H1 (cell line): ENCODE results near the gene MTMR6. TPM values are rescaled to one million over a fixed set of nuclear protein-coding genes. Genes with fewer than 3 reads are reported as not detected.

Experiments used
- CTCF ChIA-PET: fragments of 300-600 bp; sonication (Branson Sonifier 250); formaldehyde crosslinking; loops from one replicate; lab custom pipeline; 2021; ENCODE audit not compliant: partially characterized antibody; lab: Charles Lee
- POLR2A ChIA-PET: fragments of 300-600 bp; sonication (Branson Sonifier 250); formaldehyde crosslinking; loops from one replicate; lab custom pipeline; 2021; ENCODE audit warnings: inconsistent platforms; ENCODE audit not compliant: partially characterized antibody; lab: Charles Lee
- DNase-seq, 2 experiments: peaks; one replicate each; pipeline versions ENCODE4 v3.0.0 to v3.0.0-alpha.2; 2010 to 2022; ENCODE audit warnings: low spot score in 2 of 2, low read depth in 1 of 2, mixed read lengths in 1 of 2
- FAIRE-seq: peaks from 2 replicates; lab custom pipeline; 2011; peaks lifted over from hg19 to GRCh38; lab: Jason Lieb, UNC
- H2AFZ ChIP-seq: 2 replicates; pipeline ENCODE4 v1.8.1; 2012; ENCODE audit warnings: low read length, inconsistent platforms
- H2AK5ac ChIP-seq: 2 replicates; pipeline ENCODE4 v1.6.1; 2013; ENCODE audit warnings: low read depth, low read length
- H2BK120ac ChIP-seq: replicated peaks from 2 replicates; pipeline ENCODE3; 2013; ENCODE audit warnings: low read depth, low read length, inconsistent platforms
- H2BK12ac ChIP-seq: 2 replicates; pipeline ENCODE4 v1.6.1; 2013; ENCODE audit warnings: low read depth, low read length
- H2BK15ac ChIP-seq: 2 replicates; pipeline ENCODE4 v1.6.1; 2013; ENCODE audit warnings: low read length
- H2BK20ac ChIP-seq: 2 replicates; pipeline ENCODE4 v1.6.1; 2013; ENCODE audit warnings: low read length
- H2BK5ac ChIP-seq: 2 replicates; pipeline ENCODE4 v1.6.1; 2013; ENCODE audit warnings: low read depth, low read length
- H3K14ac ChIP-seq: 2 replicates; pipeline ENCODE4 v1.6.1; 2013; ENCODE audit warnings: inconsistent platforms; ENCODE audit not compliant: insufficient read length
- H3K18ac ChIP-seq: 2 replicates; pipeline ENCODE4 v1.6.1; 2013; ENCODE audit warnings: low read length; ENCODE audit errors: extremely low read depth
- H3K23ac ChIP-seq: 2 replicates; pipeline ENCODE4 v1.6.1; 2013; ENCODE audit warnings: inconsistent platforms; ENCODE audit not compliant: insufficient read length
- H3K23me2 ChIP-seq: 2 replicates; pipeline ENCODE4 v1.6.1; 2013; ENCODE audit warnings: low read depth, low read length
- H3K27ac ChIP-seq: 2 replicates; pipeline ENCODE4 v1.6.1; 2011; ENCODE audit warnings: low read depth, low read length, inconsistent platforms
- H3K27me3 ChIP-seq, 4 experiments: replicated peaks in 1 of 4; 1 replicate in 1 of 4; 2 replicates in 3 of 4; pipeline versions ENCODE4 v1.6.1 to v1.8.1; 2011 to 2013; ENCODE audit warnings: low read length in 3 of 4, mild to moderate bottlenecking in 3 of 4, inconsistent platforms in 2 of 4, mixed read lengths in 2 of 4, moderate library complexity in 1 of 4; ENCODE audit not compliant: control insufficient read depth in 3 of 4, insufficient read depth in 3 of 4; ENCODE audit errors: extremely low read depth in 1 of 4
- H3K36me3 ChIP-seq, 4 experiments: 2 replicates each; pipeline versions ENCODE4 v1.6.1 to v1.8.1; 2011 to 2013; ENCODE audit warnings: mild to moderate bottlenecking in 4 of 4, low read length in 3 of 4, moderate library complexity in 2 of 4, control low read depth in 1 of 4, inconsistent platforms in 1 of 4; ENCODE audit not compliant: insufficient read depth in 4 of 4, control insufficient read depth in 2 of 4
- H3K4ac ChIP-seq: replicated peaks from 2 replicates; pipeline ENCODE3; 2013; ENCODE audit warnings: low read length, low read depth, mixed read lengths, inconsistent platforms; ENCODE audit not compliant: insufficient read length
- H3K4me1 ChIP-seq, 4 experiments: replicated peaks in 1 of 4; 1 replicate in 1 of 4; 2 replicates in 3 of 4; pipeline versions ENCODE4 v1.6.1 to v1.8.1; 2011 to 2013; ENCODE audit warnings: low read length in 3 of 4, inconsistent platforms in 2 of 4, mixed read lengths in 1 of 4; ENCODE audit not compliant: insufficient read depth in 4 of 4, control insufficient read depth in 3 of 4
- H3K4me2 ChIP-seq, 2 experiments: 2 replicates each; pipeline versions ENCODE4 v1.6.1 to v1.8.1; 2011 to 2013; ENCODE audit warnings: low read depth in 2 of 2, low read length in 2 of 2, control low read depth in 1 of 2, inconsistent platforms in 1 of 2, mild to moderate bottlenecking in 1 of 2; ENCODE audit not compliant: insufficient read depth in 1 of 2
- H3K4me3 ChIP-seq, 4 experiments: fragments of 200-600, 300-600 bp in 1 of 4; sonication (generic), shearing (Covaris generic), sonication (Bioruptor Twin) in 1 of 4; 2 replicates each; pipeline versions ENCODE4 v1.5.1 to v1.8.1; 2011 to 2016; ENCODE audit warnings: low read length in 4 of 4, low read depth in 3 of 4, control low read depth in 2 of 4, inconsistent platforms in 2 of 4, mild to moderate bottlenecking in 2 of 4, mixed read lengths in 1 of 4, moderate library complexity in 1 of 4; ENCODE audit not compliant: insufficient read depth in 2 of 4; ENCODE audit errors: extremely low read depth in 1 of 4
- H3K56ac ChIP-seq: replicated peaks from 2 replicates; pipeline ENCODE3; 2013; ENCODE audit warnings: low read depth, mild to moderate bottlenecking, mixed read lengths, low read length, inconsistent platforms; ENCODE audit not compliant: insufficient read length
- H3K79me1 ChIP-seq: 2 replicates; pipeline ENCODE4 v1.6.1; 2013; ENCODE audit warnings: low read depth, low read length, control low read depth
- H3K79me2 ChIP-seq, 2 experiments: 2 replicates each; pipeline versions ENCODE4 v1.6.1 to v1.8.1; 2012 to 2013; ENCODE audit warnings: low read length in 2 of 2, mild to moderate bottlenecking in 2 of 2, inconsistent platforms in 1 of 2; ENCODE audit not compliant: insufficient read depth in 2 of 2, control insufficient read depth in 1 of 2
- H3K9ac ChIP-seq, 4 experiments: replicated peaks in 1 of 4; 1 replicate in 1 of 4; 2 replicates in 3 of 4; pipeline versions ENCODE4 v1.6.1 to v1.8.1; 2011 to 2013; ENCODE audit warnings: low read depth in 3 of 4, low read length in 3 of 4, control low read depth in 2 of 4, mild to moderate bottlenecking in 2 of 4, moderate library complexity in 2 of 4, inconsistent platforms in 1 of 4; ENCODE audit errors: extremely low read depth in 1 of 4
- H3K9me3 ChIP-seq, 2 experiments: 2 replicates each; pipeline versions ENCODE4 v1.6.1 to v1.8.1; 2012 to 2013; ENCODE audit warnings: mild to moderate bottlenecking in 2 of 2, moderate library complexity in 2 of 2, control low read depth in 1 of 2, inconsistent platforms in 1 of 2, low read depth in 1 of 2, low read length in 1 of 2, mixed read lengths in 1 of 2; ENCODE audit not compliant: insufficient read depth in 2 of 2
- H4K20me1 ChIP-seq, 2 experiments: replicated peaks in 1 of 2; 2 replicates each; pipeline versions ENCODE3 to v1.8.1; 2011 to 2013; ENCODE audit warnings: inconsistent platforms in 2 of 2, low read length in 2 of 2, mild to moderate bottlenecking in 1 of 2; ENCODE audit not compliant: insufficient read depth in 2 of 2, control insufficient read depth in 1 of 2
- H4K5ac ChIP-seq: 2 replicates; pipeline ENCODE4 v1.6.1; 2013; ENCODE audit warnings: low read length, low read depth, mixed read lengths, inconsistent platforms; ENCODE audit not compliant: insufficient read length
- H4K8ac ChIP-seq: 2 replicates; pipeline ENCODE4 v1.8.0; 2013; ENCODE audit warnings: mild to moderate bottlenecking, moderate library complexity, low read length, inconsistent platforms; ENCODE audit not compliant: insufficient read depth; ENCODE audit errors: extremely low read depth
- H4K91ac ChIP-seq: replicated peaks from 2 replicates; pipeline ENCODE3; 2013; ENCODE audit warnings: low read length, mixed read lengths, inconsistent platforms; ENCODE audit not compliant: insufficient read length
- ASH2L ChIP-seq: fragments of 200-600, 300-600 bp; sonication (generic); IDR thresholded peaks from one replicate; pipeline ENCODE4 v1.7.1; 2017; ENCODE audit warnings: low read length
- EGR1 ChIP-seq: IDR thresholded peaks from 2 replicates; pipeline ENCODE4 v1.6.1; 2011; ENCODE audit warnings: low read depth, low read length, borderline replicate concordance
- EP300 ChIP-seq, 2 experiments: IDR thresholded peaks; 1 replicate in 1 of 2; 2 replicates in 1 of 2; pipeline ENCODE4 v1.6.1; 2011 to 2012; ENCODE audit warnings: low read depth in 2 of 2, low read length in 2 of 2, mild to moderate bottlenecking in 2 of 2, borderline replicate concordance in 1 of 2, inconsistent platforms in 1 of 2, moderate library complexity in 1 of 2
- RBBP5 ChIP-seq: IDR thresholded peaks from 2 replicates; pipeline ENCODE4 v1.7.1; 2012; ENCODE audit warnings: low read depth, mild to moderate bottlenecking, inconsistent platforms, low read length, moderate library complexity, borderline replicate concordance
- RXRA ChIP-seq: IDR thresholded peaks from 2 replicates; pipeline ENCODE4 v1.6.1; 2011; ENCODE audit warnings: low read depth, mild to moderate bottlenecking, low read length, moderate library complexity; ENCODE audit not compliant: insufficient read depth
- SIX5 ChIP-seq: IDR thresholded peaks from 2 replicates; pipeline ENCODE4 v1.6.1; 2011; ENCODE audit warnings: mild to moderate bottlenecking, low read depth, low read length
- SRF ChIP-seq: IDR thresholded peaks from 2 replicates; pipeline ENCODE4 v1.6.1; 2011; ENCODE audit warnings: mild to moderate bottlenecking, low read depth, low read length, moderate library complexity
- TAF7 ChIP-seq: optimal IDR thresholded peaks from 2 replicates; pipeline ENCODE3; 2011; ENCODE audit warnings: low read depth, mild to moderate bottlenecking, inconsistent platforms, low read length, moderate library complexity, borderline replicate concordance
- TCF12 ChIP-seq: IDR thresholded peaks from 2 replicates; pipeline ENCODE4 v1.6.1; 2011; ENCODE audit warnings: low read depth, mild to moderate bottlenecking, low read length
- ZNF274 ChIP-seq: IDR thresholded peaks from 2 replicates; pipeline ENCODE4 v1.7.0; 2012; ENCODE audit warnings: low read length, borderline replicate concordance; ENCODE audit errors: extremely low read depth
- WGBS, 2 experiments: shearing (Covaris generic) in 1 of 2; methylation state at CpG; one replicate each; pipeline versions ENCODE4 v1.1.6 to v1.1.7; 2013 to 2015; ENCODE audit warnings: low lambda C conversion rate in 2 of 2, mixed read lengths in 2 of 2, inconsistent platforms in 1 of 2, low coverage in 1 of 2, missing lambda C conversion rate in 1 of 2; ENCODE audit not compliant: insufficient replicate concordance in 2 of 2, insufficient coverage in 1 of 2, insufficient read length in 1 of 2; ENCODE audit errors: extremely low coverage in 1 of 2, missing lambda C conversion rate in 1 of 2; 5-methylcytosine and 5-hydroxymethylcytosine counted together
- polyA plus RNA-seq, 7 experiments: library from polyadenylated mRNA; depleted of rRNA in 3 of 7; stranded (reverse) in 5 of 7; unstranded in 2 of 7; fragments of >200 nt in 5 of 7; fragments of 200-250 nt in 2 of 7; gene quantifications; 1 replicate in 5 of 7; 2 replicates in 1 of 7; 4 replicates in 1 of 7; pipeline versions ENCODE4 v1.2.1 to v1.2.3, GENCODE V29; 2011 to 2013; ENCODE audit warnings: missing spikeins in 2 of 7, mixed read lengths in 2 of 7
- total RNA-seq: library from RNA; stranded (reverse); fragmentation: NEBNext Ultra II Directional; extraction: Animal tissue kit (Norgen Biotek cat#: 25700); gene quantifications from 2 replicates; pipeline ENCODE4 v1.2.1, GENCODE V29; 2021
- TF ChIP-seq, protein P1 (sequence below): IDR thresholded peaks from 2 replicates; pipeline ENCODE4 v1.6.1; 2011; ENCODE audit warnings: low read length, improper control_type of control experiment
- TF ChIP-seq, protein P2 (sequence below): IDR thresholded peaks from 2 replicates; pipeline ENCODE4 v1.6.1; 2012; ENCODE audit warnings: inconsistent platforms

MTMR6 gene
- total and polyA plus RNA-seq, 2 of the 8 experiments (the other 6 are each of a cell fraction or from before 2014, with no cell fraction given): 2.1 to 8.4 TPM

DNA sequence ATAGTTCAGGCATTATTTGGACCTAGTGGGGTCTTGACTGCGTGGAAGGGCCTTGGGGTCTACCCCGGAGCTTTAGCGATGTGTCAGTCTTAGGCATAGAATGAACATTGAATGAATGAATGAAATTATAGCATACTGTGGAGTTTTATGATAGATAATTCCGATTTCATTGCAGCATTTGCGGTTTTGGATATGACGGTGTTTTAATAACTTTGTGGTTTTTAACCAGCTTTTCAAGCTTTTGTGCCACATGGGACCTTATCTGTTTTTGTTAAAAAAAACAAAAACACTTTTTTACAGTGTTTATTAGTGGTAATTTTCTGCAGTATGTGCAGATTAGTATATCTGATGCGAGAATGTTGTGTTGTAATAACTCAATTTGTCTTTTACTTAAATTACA, 14.8 kb upstream of the MTMR6 start:
- peak overlapping the region; percentile 51 for H2BK120ac ChIP-seq
- peak overlapping the region; percentile 89; the same call in 1 of the 2 replicates for H2BK5ac ChIP-seq
- no peak overlapping the region for H2BK20ac ChIP-seq
- no peak overlapping the region for H3K14ac ChIP-seq
- DNase-seq (no peak), FAIRE-seq (no peak)
- H3K4me1 ChIP-seq: peaks cover 0 to 5% (median 3%) of the 10 kb centered on the region in 4 experiments; a peak in 2 of 7 replicates
- no peak overlapping the region for H3K4ac ChIP-seq
- peak overlapping the region; percentile 70 for H3K56ac ChIP-seq
- H3K4me2 ChIP-seq: peak overlapping the region; percentile 65 to 73
- ChIA-PET POLR2A (interaction anchor here (1.0 to 2.1 kb wide), 2 partner anchors 16 to 43 kb away, joined by 6 read pairs; no protein-coding TSS in a partner anchor), CTCF (interaction anchor here (1.1 kb wide), 1 partner anchor 14 kb away, joined by 3 read pairs; no protein-coding TSS in a partner anchor)
- no peaks in the 10 kb centered on the region; the same call in 1 of the 2 replicates for H3K23me2 ChIP-seq
- peaks cover 0 to 5% of the 10 kb centered on the region in 2 experiments for H4K20me1 ChIP-seq
- H3K4me3 ChIP-seq: peak overlapping the region; percentile 67 to 92 (median 85)
- peak overlapping the region in 3 of 4 experiments; percentile 60 to 85 (median 85); a peak in 6 of 7 replicates for H3K9ac ChIP-seq
- H3K18ac ChIP-seq: no peak overlapping the region
- H3K27me3 ChIP-seq: no peaks in the 10 kb centered on the region
- no peaks in the 10 kb centered on the region for H3K9me3 ChIP-seq
- H4K5ac ChIP-seq: no peak overlapping the region
- H3K23ac ChIP-seq: no peak overlapping the region
- H2AFZ ChIP-seq: no peak overlapping the region
- no peaks in the 10 kb centered on the region for H3K79me1 ChIP-seq
- H3K27ac ChIP-seq: no peak overlapping the region
- no peak overlapping the region for H2BK12ac ChIP-seq
- H2AK5ac ChIP-seq: no peak overlapping the region
- H3K36me3 ChIP-seq: peaks cover 0 to 4% (median 2%) of the 10 kb centered on the region in 4 experiments; a peak in 2 of 8 replicates
- no peak overlapping the region for H2BK15ac ChIP-seq
- H4K8ac ChIP-seq: no peak overlapping the region
- WGBS, 2 experiments: 10% methylated on average over 7 of the region's 7 CpGs; no CpG with 5 or more reads in 1 of the 2 experiments
- H3K79me2 ChIP-seq: peaks cover 17 to 54% of the 10 kb centered on the region in 2 experiments
- peak overlapping the region; percentile 45 for H4K91ac ChIP-seq
- TF ChIP-seq, protein P1, sequence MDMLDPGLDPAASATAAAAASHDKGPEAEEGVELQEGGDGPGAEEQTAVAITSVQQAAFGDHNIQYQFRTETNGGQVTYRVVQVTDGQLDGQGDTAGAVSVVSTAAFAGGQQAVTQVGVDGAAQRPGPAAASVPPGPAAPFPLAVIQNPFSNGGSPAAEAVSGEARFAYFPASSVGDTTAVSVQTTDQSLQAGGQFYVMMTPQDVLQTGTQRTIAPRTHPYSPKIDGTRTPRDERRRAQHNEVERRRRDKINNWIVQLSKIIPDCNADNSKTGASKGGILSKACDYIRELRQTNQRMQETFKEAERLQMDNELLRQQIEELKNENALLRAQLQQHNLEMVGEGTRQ: no peak
- TF ChIP-seq RBBP5 (no peak), TAF7 (no peak), EP300 (IDR thresholded peaks at IDR 0.05; ENCODE audit: borderline replicate concordance in 1 of 2, low read depth in 2 of 2, low read length in 2 of 2) (no peak), TCF12 (no peak), RXRA (no peak), ZNF274 (no peak), EGR1 (no peak), SRF (no peak), ASH2L (no peak), SIX5 (no peak)
- TF ChIP-seq, protein P2, sequence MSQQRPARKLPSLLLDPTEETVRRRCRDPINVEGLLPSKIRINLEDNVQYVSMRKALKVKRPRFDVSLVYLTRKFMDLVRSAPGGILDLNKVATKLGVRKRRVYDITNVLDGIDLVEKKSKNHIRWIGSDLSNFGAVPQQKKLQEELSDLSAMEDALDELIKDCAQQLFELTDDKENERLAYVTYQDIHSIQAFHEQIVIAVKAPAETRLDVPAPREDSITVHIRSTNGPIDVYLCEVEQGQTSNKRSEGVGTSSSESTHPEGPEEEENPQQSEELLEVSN: no peak
